Activated CD4-positive, alpha-beta T cell treated with anti-CD3 and anti-CD28 coated beads, Interleukin-2, amount 10 ng/mL, durations not matched to agents 24 days and 14 days (primary cell): ENCODE results near the gene ETNK1. TPM values are rescaled to one million over a fixed set of nuclear protein-coding genes. Genes with fewer than 3 reads are reported as not detected.
A peak's percentile ranks its signal among the peaks of the same experiment; 100 is the strongest.

Experiments
- DNase-seq: peaks from one replicate; pipeline ENCODE4 v3.0.0; 2022
- H3K27ac Mint-ChIP-seq: one replicate; pipeline ENCODE4 v1.8.0; 2022; ENCODE audit warnings: mild to moderate bottlenecking, mixed read lengths
- H3K27me3 Mint-ChIP-seq: one replicate; pipeline ENCODE4 v1.8.0; 2022; ENCODE audit warnings: mixed read lengths
- H3K36me3 Mint-ChIP-seq: one replicate; pipeline ENCODE4 v1.8.0; 2022; ENCODE audit warnings: low read depth, mild to moderate bottlenecking, mixed read lengths
- H3K4me1 Mint-ChIP-seq: one replicate; pipeline ENCODE4 v1.8.0; 2021; ENCODE audit warnings: mixed read lengths
- H3K4me3 Mint-ChIP-seq: one replicate; pipeline ENCODE4 v1.8.0; 2022; ENCODE audit warnings: mild to moderate bottlenecking, moderate library complexity, mixed read lengths
- H3K9me3 Mint-ChIP-seq: one replicate; pipeline ENCODE4 v1.8.0; 2021; ENCODE audit warnings: mixed read lengths
- intact Hi-C: fragments of 100-400 bp; cut with micrococcal nuclease; formaldehyde crosslinking; loops from one replicate; pipeline ENCODE4 v1.15.1; 2023
- total RNA-seq: library from RNA; stranded (reverse); gene quantifications from 2 replicates; pipeline ENCODE4 v1.2.3, GENCODE V29; 2022

ETNK1 gene
- total RNA-seq, 1 donor from 2014 or later, result 94.5 TPM

DNA sequence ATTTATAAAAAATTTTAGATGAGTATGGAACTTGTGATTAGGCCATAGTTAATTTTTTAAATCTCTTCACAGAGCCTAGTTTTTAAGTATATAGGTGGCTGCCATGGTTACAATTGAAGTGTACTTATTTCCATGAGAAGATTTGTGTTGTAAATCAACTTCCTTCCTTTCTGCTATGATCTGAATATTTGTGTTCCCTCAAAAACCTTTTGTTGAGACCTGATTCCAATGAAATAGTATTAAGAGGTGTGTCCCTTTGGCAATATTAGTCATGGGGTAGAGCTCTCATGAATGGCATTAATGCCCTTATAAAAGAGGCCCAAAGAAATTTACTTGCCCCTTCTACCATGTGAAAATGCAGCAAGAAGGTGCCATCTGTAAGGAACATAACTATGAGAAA, 28.8 kb downstream of the ETNK1 start:
- Mint-ChIP-seq H3K36me3 (peaks cover 43% of the 10 kb centered on the region), H3K27ac (no peak overlapping the region), H3K27me3 (no peaks in the 10 kb centered on the region), H3K9me3 (no peaks in the 10 kb centered on the region), H3K4me1 (peaks cover 27% of the 10 kb centered on the region), H3K4me3 (no peak overlapping the region)
- intact Hi-C loops, result no loop called here
- DNase-seq, result no peak

DNA sequence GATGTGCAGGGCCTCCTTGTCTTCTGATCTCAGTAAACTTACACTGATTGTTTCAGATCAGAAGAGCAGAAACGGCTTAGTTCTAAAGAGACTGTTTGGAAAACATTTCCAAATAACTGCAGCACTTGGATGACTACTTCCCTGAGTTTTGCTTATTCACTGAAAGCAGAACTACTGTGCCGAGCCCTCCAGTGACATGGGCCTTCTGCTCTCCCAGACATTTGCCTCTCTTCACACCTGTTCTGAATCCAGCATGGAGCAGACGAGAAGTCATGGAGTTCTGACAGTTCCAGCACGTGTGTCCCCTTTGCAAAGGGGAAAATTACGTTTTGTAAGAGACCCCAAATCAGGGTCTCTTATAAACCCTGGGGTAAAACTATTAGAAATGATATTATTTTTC, 31.4 kb downstream of the ETNK1 start:
- no peaks in the 10 kb centered on the region for H3K9me3 Mint-ChIP-seq
- no peak overlapping the region for H3K4me3 Mint-ChIP-seq
- H3K27ac Mint-ChIP-seq, result no peak overlapping the region
- peaks cover 39% of the 10 kb centered on the region for H3K36me3 Mint-ChIP-seq
- intact Hi-C loops, result no loop called here
- no peaks in the 10 kb centered on the region for H3K27me3 Mint-ChIP-seq
- peaks cover 22% of the 10 kb centered on the region for H3K4me1 Mint-ChIP-seq
- no peak for DNase-seq

DNA sequence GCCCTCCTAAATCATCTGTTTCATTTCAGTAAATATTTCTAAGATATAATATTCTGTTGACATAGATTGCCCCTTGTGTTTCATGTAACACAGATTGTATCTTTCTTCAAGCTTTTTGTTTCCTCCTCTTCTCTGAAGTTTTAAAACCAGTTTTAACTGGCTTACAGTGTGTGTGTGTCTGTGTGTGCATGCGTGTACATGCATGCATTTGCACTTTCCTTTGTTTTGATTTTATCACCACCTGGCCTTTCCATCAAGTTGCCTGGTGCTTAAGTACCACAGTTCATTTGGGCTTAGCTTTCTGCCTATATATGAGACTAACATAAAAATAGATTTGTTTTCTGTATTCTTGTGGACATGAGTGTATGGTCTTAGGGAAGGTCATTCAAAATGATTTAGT, 31.9 kb downstream of the ETNK1 start:
- no peaks in the 10 kb centered on the region for H3K9me3 Mint-ChIP-seq
- H3K4me3 Mint-ChIP-seq, result no peak overlapping the region
- DNase-seq, result no peak
- no peak overlapping the region for H3K27ac Mint-ChIP-seq
- intact Hi-C loops, result no loop called here
- H3K4me1 Mint-ChIP-seq, result peaks cover 22% of the 10 kb centered on the region
- H3K27me3 Mint-ChIP-seq, result no peaks in the 10 kb centered on the region
- H3K36me3 Mint-ChIP-seq, result peaks cover 37% of the 10 kb centered on the region

DNA sequence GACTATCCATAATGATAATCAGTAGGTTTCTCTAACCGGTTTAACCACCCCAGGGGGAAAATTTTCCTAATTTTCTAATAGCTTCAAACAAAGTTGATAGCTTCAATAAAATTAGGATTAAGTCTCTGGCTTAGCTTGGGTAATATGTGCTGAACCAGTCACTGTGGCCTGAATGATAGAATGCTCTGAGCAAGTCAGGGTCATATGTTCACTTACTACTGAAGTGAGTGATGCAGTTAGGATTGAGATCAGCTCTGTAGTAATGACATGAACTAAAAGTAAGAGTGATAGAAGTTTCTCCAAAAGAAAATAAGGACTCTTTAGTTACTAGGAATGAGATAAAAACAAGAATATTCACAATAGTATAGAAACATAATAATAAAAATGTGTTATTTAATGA, 32.6 kb downstream of the ETNK1 start:
- H3K4me3 Mint-ChIP-seq, result no peak overlapping the region
- intact Hi-C loops, result no loop called here
- DNase-seq, result no peak
- peaks cover 34% of the 10 kb centered on the region for H3K36me3 Mint-ChIP-seq
- peaks cover 20% of the 10 kb centered on the region for H3K4me1 Mint-ChIP-seq
- no peaks in the 10 kb centered on the region for H3K9me3 Mint-ChIP-seq
- H3K27me3 Mint-ChIP-seq, result no peaks in the 10 kb centered on the region
- H3K27ac Mint-ChIP-seq, result no peak overlapping the region

DNA sequence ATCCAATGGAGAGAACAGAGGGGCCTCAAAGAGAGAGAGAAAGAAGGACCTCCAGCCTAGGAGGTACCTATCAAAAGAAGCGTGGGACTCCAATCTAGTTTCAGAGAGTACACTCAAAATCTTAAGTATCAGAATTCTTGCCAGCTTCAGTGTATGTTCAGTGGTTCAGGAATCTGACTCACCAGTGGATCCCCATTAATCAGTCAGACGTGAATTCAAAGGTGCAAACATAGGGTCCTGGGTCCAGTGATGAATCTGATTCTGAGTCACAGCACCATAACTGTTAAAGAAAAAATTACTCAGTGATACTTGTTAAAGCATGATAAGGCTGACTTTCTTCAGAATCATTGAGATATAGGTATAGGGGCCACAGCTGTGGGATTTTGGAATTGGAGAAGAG, 33.2 kb downstream of the ETNK1 start:
- no peaks in the 10 kb centered on the region for H3K9me3 Mint-ChIP-seq
- DNase-seq, result no peak
- peak overlapping the region; percentile 73 for H3K27ac Mint-ChIP-seq
- peaks cover 14% of the 10 kb centered on the region for H3K4me1 Mint-ChIP-seq
- no peaks in the 10 kb centered on the region for H3K27me3 Mint-ChIP-seq
- peaks cover 28% of the 10 kb centered on the region for H3K36me3 Mint-ChIP-seq
- no peak overlapping the region for H3K4me3 Mint-ChIP-seq
- intact Hi-C loops, result no loop called here

DNA sequence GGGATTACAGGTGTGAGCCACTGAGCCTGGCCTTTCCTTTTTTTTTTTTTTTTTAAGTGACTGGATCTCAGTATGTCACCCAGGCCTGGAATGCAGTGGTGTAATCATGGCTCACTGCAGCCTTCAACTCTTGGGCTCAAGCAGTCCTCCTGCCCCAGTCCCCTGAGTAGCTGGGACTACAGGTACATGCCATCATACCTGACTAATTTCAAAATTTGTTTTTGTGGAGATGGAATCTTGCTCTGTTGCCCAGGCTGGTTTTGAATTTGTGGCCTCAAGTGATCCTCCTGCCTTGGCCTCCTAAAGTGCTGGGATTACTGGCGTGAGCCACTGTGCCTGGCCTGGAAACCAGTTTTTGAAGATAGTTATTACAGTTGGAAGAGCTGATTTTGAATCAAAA, 37.4 kb downstream of the ETNK1 start:
- Mint-ChIP-seq H3K36me3 (peaks cover 32% of the 10 kb centered on the region), H3K27me3 (no peaks in the 10 kb centered on the region), H3K9me3 (no peaks in the 10 kb centered on the region), H3K4me3 (no peak overlapping the region), H3K27ac (no peak overlapping the region), H3K4me1 (peaks cover 13% of the 10 kb centered on the region)
- intact Hi-C loops, result loop anchor here (5.0 kb wide), 1 partner anchor 35 kb away; the partner anchor contains the start of gene ETNK1
- DNase-seq, result no peak

DNA sequence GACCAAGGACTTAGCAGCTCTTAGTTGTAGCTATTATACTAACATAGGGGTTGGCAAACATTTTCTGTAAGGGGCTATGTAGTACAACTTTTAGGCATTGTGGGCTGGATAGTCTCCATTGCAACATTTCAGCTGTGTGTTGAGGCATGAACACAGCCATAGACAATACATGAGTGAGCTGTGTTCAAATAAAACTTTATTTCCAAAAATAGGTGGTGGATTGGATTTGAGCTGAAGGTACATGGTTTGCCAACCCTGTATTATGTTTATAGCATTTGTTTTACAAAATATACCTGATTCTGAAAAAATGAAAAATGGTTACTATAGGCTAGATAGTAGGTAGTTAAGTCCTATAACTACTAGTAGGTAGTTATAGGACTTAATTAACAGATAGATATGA, 40.5 kb downstream of the ETNK1 start:
- intact Hi-C loops, result no loop called here
- Mint-ChIP-seq H3K36me3 (peaks cover 26% of the 10 kb centered on the region), H3K4me3 (no peak overlapping the region), H3K9me3 (no peaks in the 10 kb centered on the region), H3K27ac (peak overlapping the region; percentile 49), H3K4me1 (peaks cover 4% of the 10 kb centered on the region), H3K27me3 (no peaks in the 10 kb centered on the region)
- DNase-seq, result no peak

DNA sequence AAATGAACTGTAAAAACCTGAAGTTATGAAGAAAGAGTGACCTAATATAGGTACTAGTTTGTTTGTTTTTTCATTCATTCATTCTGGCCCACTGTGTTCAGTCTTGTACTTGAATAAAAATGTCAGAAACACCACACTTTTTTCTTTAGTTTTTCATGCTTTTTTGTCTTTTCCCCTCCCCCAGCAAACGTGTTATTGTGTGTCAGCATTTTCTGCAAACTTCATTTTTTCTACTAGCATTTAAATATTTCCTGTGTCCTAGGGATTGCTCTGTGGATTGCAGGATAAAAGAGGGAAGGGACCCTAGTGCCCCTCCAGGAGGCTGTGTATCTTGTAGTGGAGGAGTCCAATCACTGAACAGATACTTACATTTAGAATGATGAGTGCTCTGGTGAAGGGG, 42.2 kb downstream of the ETNK1 start:
- Mint-ChIP-seq H3K36me3 (peaks cover 21% of the 10 kb centered on the region), H3K4me1 (peaks cover 4% of the 10 kb centered on the region), H3K27me3 (no peaks in the 10 kb centered on the region), H3K9me3 (no peaks in the 10 kb centered on the region), H3K4me3 (no peak overlapping the region), H3K27ac (no peak overlapping the region)
- intact Hi-C loops, result no loop called here
- no peak for DNase-seq

DNA sequence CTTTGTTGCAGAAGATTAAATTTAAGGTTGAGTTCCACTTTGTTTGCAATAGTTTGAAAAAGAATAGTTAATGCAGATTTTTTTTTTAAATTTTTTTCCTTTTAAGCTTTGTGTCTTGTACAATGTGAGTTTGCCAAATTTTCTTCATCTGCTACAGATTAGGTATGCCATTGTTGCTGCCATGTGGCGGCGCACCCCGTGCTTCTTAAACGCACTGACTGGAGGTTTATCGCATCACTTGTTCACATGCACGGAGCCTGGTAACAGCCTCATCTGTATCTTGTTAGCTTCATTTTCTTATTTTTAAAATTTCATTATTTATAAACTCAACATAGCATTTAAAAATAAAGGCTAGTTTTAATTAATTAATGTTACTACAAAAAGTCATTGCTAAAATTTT, 43.5 kb downstream of the ETNK1 start:
- H3K4me1 Mint-ChIP-seq, result peaks cover 4% of the 10 kb centered on the region
- peaks cover 24% of the 10 kb centered on the region for H3K36me3 Mint-ChIP-seq
- intact Hi-C loops, result no loop called here
- no peak overlapping the region for H3K4me3 Mint-ChIP-seq
- DNase-seq, result no peak
- H3K27ac Mint-ChIP-seq, result no peak overlapping the region
- H3K27me3 Mint-ChIP-seq, result no peaks in the 10 kb centered on the region
- no peaks in the 10 kb centered on the region for H3K9me3 Mint-ChIP-seq

DNA sequence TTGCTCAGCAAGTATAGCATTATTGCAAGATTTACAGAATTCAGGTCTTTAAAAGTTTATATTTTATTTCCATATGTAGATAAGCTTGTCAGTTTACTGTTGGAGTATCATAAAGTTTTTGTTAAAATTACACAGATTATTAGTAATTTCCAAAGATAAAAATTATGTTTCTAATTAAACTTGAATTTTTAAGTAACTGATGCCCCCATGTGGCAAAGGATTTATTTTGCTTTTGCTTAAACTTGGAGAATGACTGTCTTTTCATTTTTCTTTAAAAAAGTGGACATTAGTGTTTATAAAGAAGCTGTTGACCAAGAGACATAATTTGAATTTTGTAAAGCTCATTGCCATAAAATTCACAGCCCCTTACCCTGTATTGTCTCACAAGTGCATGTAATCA, 45.8 kb downstream of the ETNK1 start:
- Mint-ChIP-seq H3K4me3 (no peak overlapping the region), H3K9me3 (no peaks in the 10 kb centered on the region), H3K27me3 (no peaks in the 10 kb centered on the region), H3K4me1 (peaks cover 2% of the 10 kb centered on the region), H3K27ac (no peak overlapping the region), H3K36me3 (peaks cover 33% of the 10 kb centered on the region)
- intact Hi-C loops, result no loop called here
- no peak for DNase-seq

DNA sequence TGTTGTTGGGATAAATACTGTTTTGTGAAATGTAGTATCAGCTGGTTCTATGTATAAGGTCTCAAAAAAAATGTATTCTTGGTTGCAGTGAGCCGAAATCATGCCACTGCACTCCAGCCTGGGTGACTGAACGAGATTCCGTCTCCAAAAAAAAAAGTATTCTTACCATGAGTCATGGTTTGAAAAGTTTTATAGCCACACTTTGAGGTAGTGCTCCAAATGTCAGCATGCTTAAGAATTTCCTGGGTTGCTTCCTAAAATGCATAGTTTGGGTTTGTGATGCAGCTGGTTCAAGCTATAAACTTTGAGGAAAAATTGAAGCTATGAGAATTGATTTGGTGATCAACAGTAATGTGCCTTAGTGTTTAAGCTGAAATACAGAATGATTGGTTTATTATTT, 48.0 kb downstream of the ETNK1 start:
- H3K27me3 Mint-ChIP-seq, result no peaks in the 10 kb centered on the region
- H3K36me3 Mint-ChIP-seq, result peaks cover 44% of the 10 kb centered on the region
- DNase-seq, result no peak
- no peaks in the 10 kb centered on the region for H3K4me1 Mint-ChIP-seq
- H3K9me3 Mint-ChIP-seq, result peaks cover 5% of the 10 kb centered on the region
- H3K27ac Mint-ChIP-seq, result no peak overlapping the region
- no peak overlapping the region for H3K4me3 Mint-ChIP-seq
- intact Hi-C loops, result no loop called here

DNA sequence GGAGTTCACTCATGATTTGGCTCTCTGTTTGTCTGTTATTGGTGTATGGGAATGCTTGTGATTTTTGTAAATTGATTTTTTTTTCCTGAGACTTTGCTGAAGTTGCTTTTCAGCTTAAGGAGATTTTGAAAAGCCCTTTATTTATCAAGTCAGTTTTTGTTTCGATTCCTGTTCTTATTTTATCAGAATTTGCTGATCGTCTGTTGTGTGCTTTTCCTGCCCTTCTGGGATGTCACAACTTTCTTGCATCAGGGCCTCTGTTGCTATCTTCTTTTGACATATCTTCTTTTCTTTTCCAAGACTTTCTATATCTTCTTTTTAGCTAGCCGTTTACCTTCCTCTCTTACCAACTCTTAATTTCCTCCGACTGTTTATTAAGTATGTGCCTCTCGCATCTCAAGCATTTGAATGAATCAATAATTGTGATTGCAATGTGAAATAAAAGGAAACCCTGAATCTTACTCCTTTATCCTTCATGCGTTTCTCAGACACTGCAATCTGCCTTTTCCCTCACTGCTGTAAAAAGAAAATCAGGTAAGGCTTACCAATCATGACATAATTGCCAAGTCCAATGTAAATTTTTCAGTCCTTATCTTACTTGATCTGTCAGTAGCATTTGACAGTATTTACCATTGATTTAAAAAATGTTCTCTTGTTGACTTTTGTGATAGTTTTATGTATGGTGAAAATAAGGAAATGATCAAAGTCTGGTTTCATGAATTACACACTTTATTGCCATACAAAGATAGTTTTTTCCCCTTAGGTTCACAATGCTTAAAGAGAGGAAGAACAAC, 53.0 kb downstream of the ETNK1 start:
- Mint-ChIP-seq H3K27me3 (no peaks in the 10 kb centered on the region), H3K27ac (no peak overlapping the region), H3K4me3 (no peak overlapping the region), H3K36me3 (peaks cover 61% of the 10 kb centered on the region), H3K9me3 (peaks cover 5% of the 10 kb centered on the region), H3K4me1 (peaks cover 3% of the 10 kb centered on the region)
- intact Hi-C loops, result no loop called here
- no peak for DNase-seq

DNA sequence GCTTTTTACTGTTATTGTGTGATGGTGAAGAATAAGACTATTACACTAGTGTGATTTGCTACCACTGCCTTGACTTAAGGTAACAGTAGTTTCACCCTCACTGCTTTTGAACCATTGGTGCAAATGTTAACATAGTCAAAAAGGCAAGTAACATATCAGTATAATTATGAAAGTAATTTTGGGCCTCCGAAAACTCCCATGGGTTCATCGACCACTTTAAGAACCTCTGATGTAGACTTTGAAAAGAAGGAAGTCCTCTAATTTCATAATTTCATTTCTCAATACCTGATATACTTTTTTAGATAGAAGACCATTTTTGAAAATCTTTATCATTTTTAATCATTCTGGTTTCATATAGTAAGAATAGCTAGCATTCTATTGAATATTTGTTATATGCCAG, 57.7 kb downstream of the ETNK1 start:
- Mint-ChIP-seq H3K4me3 (no peak overlapping the region), H3K4me1 (peaks cover 18% of the 10 kb centered on the region), H3K27ac (no peak overlapping the region), H3K27me3 (no peaks in the 10 kb centered on the region), H3K36me3 (peaks cover 46% of the 10 kb centered on the region), H3K9me3 (no peaks in the 10 kb centered on the region)
- intact Hi-C loops, result loop anchor here (5.0 kb wide), 1 partner anchor 175 kb away; no protein-coding TSS in a partner anchor
- no peak for DNase-seq

DNA sequence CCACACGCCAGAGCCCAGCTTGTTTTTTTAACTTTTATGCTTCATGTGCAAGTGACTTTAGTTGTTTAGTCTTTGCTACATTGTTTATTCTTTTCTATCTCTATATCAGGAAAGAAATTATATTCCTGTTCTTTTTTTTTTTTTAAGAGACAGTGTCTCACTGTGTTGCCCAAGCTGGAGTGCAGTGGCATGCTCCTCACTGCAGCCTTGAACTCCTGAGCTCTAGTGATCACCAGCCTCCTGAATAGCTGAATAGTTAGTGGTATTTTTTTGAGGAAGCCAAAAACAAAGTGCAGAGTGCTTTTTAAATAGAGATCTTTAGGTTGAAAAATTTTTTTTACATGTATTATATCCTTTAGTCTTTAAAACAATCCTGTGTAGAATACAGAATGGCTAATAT, 58.2 kb downstream of the ETNK1 start:
- no peak for DNase-seq
- Mint-ChIP-seq H3K9me3 (no peaks in the 10 kb centered on the region), H3K27ac (no peak overlapping the region), H3K4me1 (peaks cover 20% of the 10 kb centered on the region), H3K27me3 (no peaks in the 10 kb centered on the region), H3K4me3 (no peak overlapping the region), H3K36me3 (peaks cover 43% of the 10 kb centered on the region)
- intact Hi-C loops, result loop anchor here (5.0 kb wide), 1 partner anchor 174 kb away; no protein-coding TSS in a partner anchor
